K562 (cell line): Measurements from ENCODE around the gene SLC4A2. TPM values are rescaled to one million over a fixed set of nuclear protein-coding genes. Genes with fewer than 3 reads are reported as not detected.

ENCODE experiments used
- ATAC-seq: fragments of 200-7000 bp; cut with Tn5 transposase; 3 replicates; pipeline ENCODE4 v1.9.1; 2020; ENCODE audit warnings: moderate library complexity
- BruUV-seq: library from RNA; stranded (reverse); fragments of 400-500 nt; replicated peaks from 2 replicates; lab custom pipeline; 2021; lab: Mats Ljungman, UMichigan
- CTCF ChIA-PET: fragments of 300-600 bp; formaldehyde crosslinking; extraction: SDS; loops from one replicate; lab custom pipeline; 2021; ENCODE audit warnings: low intra/inter-chr PET ratio; lab: Yijun Ruan, JAX
- POLR2A ChIA-PET: fragments of 300-600, 350-650 bp; sonication (Branson Sonifier 250); formaldehyde crosslinking; extraction: SDS; loops from one replicate; lab custom pipeline; 2021; ENCODE audit warnings: antibody characterized with exemption, inconsistent platforms; lab: Yijun Ruan, JAX
- DNase-seq, 4 experiments: peaks; one replicate each; pipeline versions ENCODE4 v3.0.0 to v3.0.0-alpha.2; 2011 to 2018; ENCODE audit warnings: low spot score in 3 of 4, mixed read lengths in 3 of 4; ENCODE audit errors: extremely low read depth in 1 of 4
- FAIRE-seq: peaks from 2 replicates; lab custom pipeline; 2011; peaks lifted over from hg19 to GRCh38; lab: Jason Lieb, UNC
- H2AFZ ChIP-seq: 2 replicates; pipeline ENCODE4 v1.6.0; 2011; ENCODE audit warnings: low read depth, low read length, control low read depth, inconsistent platforms
- H3K27ac ChIP-seq: fragments of 200-600 bp; 3 replicates; pipeline ENCODE4 v1.8.0; 2011; ENCODE audit warnings: low read depth, mild to moderate bottlenecking, control low read depth, inconsistent platforms, low read length, moderate library complexity, mixed read lengths; ENCODE audit errors: extremely low read depth
- H3K27me3 ChIP-seq, 2 experiments: fragments of 300-600 bp in 1 of 2; 2 replicates in 1 of 2; 3 replicates in 1 of 2; pipeline versions ENCODE4 v1.6.0 to v1.8.0; 2011; ENCODE audit warnings: inconsistent platforms in 2 of 2, low read length in 2 of 2, mild to moderate bottlenecking in 1 of 2, mixed read lengths in 1 of 2, moderate library complexity in 1 of 2; ENCODE audit not compliant: control insufficient read depth in 2 of 2, insufficient read depth in 2 of 2
- H3K36me3 ChIP-seq: fragments of 300-600 bp; 3 replicates; pipeline ENCODE4 v1.8.0; 2011; ENCODE audit warnings: mild to moderate bottlenecking, low read length, inconsistent platforms; ENCODE audit not compliant: control insufficient read depth, insufficient read depth
- H3K4me1 ChIP-seq, 2 experiments: fragments of 200-600 bp in 1 of 2; replicated peaks in 1 of 2; 2 replicates in 1 of 2; 3 replicates in 1 of 2; pipeline versions ENCODE4 v1.5.1 to v1.8.0; 2011; ENCODE audit warnings: inconsistent platforms in 2 of 2, low read length in 2 of 2, mild to moderate bottlenecking in 1 of 2, mixed read lengths in 1 of 2, moderate library complexity in 1 of 2; ENCODE audit not compliant: control insufficient read depth in 2 of 2, insufficient read depth in 2 of 2
- H3K4me2 ChIP-seq: 2 replicates; pipeline ENCODE4 v1.6.1; 2011; ENCODE audit warnings: low read length, control low read depth, inconsistent platforms, mixed read lengths; ENCODE audit not compliant: insufficient read depth
- H3K4me3 ChIP-seq: fragments of 200-600 bp; sonication (generic), shearing (Covaris generic); 2 replicates; pipeline ENCODE4 v1.5.1; 2016; ENCODE audit warnings: control low read depth, inconsistent platforms
- H3K79me2 ChIP-seq: fragments of 200-600 bp; 3 replicates; pipeline ENCODE4 v1.8.0; 2011; ENCODE audit warnings: low read length, inconsistent platforms; ENCODE audit not compliant: control insufficient read depth, insufficient read depth
- H3K9ac ChIP-seq, 2 experiments: 2 replicates each; pipeline versions ENCODE4 v1.6.0 to v1.6.1; 2011; ENCODE audit warnings: low read depth in 2 of 2, low read length in 2 of 2, control low read depth in 1 of 2, inconsistent platforms in 1 of 2, mild to moderate bottlenecking in 1 of 2, mixed read lengths in 1 of 2; ENCODE audit not compliant: insufficient read depth in 1 of 2
- H3K9me1 ChIP-seq: one replicate; pipeline ENCODE4 v1.6.0; 2011; ENCODE audit warnings: inconsistent platforms, mild to moderate bottlenecking, low read length, moderate library complexity; ENCODE audit not compliant: control insufficient read depth, insufficient read depth
- H3K9me3 ChIP-seq: replicated peaks from 2 replicates; pipeline ENCODE4 v1.5.1; 2011; ENCODE audit warnings: low read depth, low read length, inconsistent platforms; ENCODE audit not compliant: control insufficient read depth, insufficient read depth
- H4K20me1 ChIP-seq: replicated peaks from 2 replicates; pipeline ENCODE4 v1.6.1; 2011; ENCODE audit warnings: low read length, inconsistent platforms, mixed read lengths; ENCODE audit not compliant: control insufficient read depth, insufficient read depth
- SIN3A ChIP-seq, 2 experiments: fragments of 150-350 bp in 1 of 2; IDR thresholded peaks; 2 replicates each; pipeline ENCODE4 v1.6.1; 2011 to 2016; ENCODE audit warnings: borderline replicate concordance in 2 of 2, low read depth in 2 of 2, low read length in 2 of 2, mild to moderate bottlenecking in 2 of 2, moderate library complexity in 2 of 2; ENCODE audit not compliant: control insufficient read depth in 1 of 2
- ZNF274 ChIP-seq: IDR thresholded peaks from 2 replicates; pipeline ENCODE4 v1.6.1; 2011; ENCODE audit warnings: low read depth, mild to moderate bottlenecking, low read length, moderate library complexity, borderline replicate concordance
- WGBS: fragments of 100-300 bp; shearing (Covaris generic); methylation state at CpG from one replicate; pipeline ENCODE4 v1.1.6; 2016; ENCODE audit warnings: low coverage, mixed read lengths; ENCODE audit not compliant: insufficient coverage; ENCODE audit errors: missing lambda C conversion rate; 5-methylcytosine and 5-hydroxymethylcytosine counted together
- in situ Hi-C: fragments of 300-500 bp; cut with MboI; formaldehyde crosslinking; loops from 4 replicates; pipeline ENCODE4 v1.15.0; 2018; ENCODE audit warnings: inconsistent platforms, mixed read lengths
- intact Hi-C: fragments of 100-400 bp; cut with micrococcal nuclease; formaldehyde crosslinking; loops from 2 replicates; pipeline ENCODE4 v1.14.2; 2022
- polyA plus RNA-seq, 8 experiments: library from polyadenylated mRNA; depleted of rRNA in 4 of 8; stranded (reverse) in 5 of 8; unstranded in 3 of 8; fragments of >200 nt; fragmentation: Nextera tagmentation in 2 of 8; fragmentation: Illumina TruSeq in 1 of 8; extraction: Ambion mirVana in 2 of 8; extraction: Trizol in 1 of 8; gene quantifications; 2 replicates each; pipeline versions ENCODE4 v1.2.1 to v1.2.3, GENCODE V29; 2011 to 2014; ENCODE audit warnings: inconsistent platforms in 1 of 8, missing spikeins in 1 of 8
- total RNA-seq, 7 experiments: library from RNA; depleted of rRNA in 6 of 7; stranded (reverse); fragments of >200 nt in 6 of 7; fragmentation: Illumina TruSeq in 2 of 7; extraction: Trizol in 2 of 7; gene quantifications; 2 replicates each; pipeline versions ENCODE4 v1.2.1 to v1.2.3, GENCODE V29; 2011 to 2021; ENCODE audit warnings: low replicate concordance in 1 of 7
- TF ChIP-seq, protein P1 (sequence below): sonication (generic); formaldehyde crosslinking; IDR thresholded peaks from 2 replicates; pipeline ENCODE4 v1.9.0; 2022; ENCODE audit warnings: mild to moderate bottlenecking, missing genetic modification reagents

SLC4A2 gene
- total and polyA plus RNA-seq, 9 of the 15 experiments (the other 6 are each of a cell fraction or from before 2014, with no cell fraction given): 11.4 to 375 (median 130) TPM

DNA sequence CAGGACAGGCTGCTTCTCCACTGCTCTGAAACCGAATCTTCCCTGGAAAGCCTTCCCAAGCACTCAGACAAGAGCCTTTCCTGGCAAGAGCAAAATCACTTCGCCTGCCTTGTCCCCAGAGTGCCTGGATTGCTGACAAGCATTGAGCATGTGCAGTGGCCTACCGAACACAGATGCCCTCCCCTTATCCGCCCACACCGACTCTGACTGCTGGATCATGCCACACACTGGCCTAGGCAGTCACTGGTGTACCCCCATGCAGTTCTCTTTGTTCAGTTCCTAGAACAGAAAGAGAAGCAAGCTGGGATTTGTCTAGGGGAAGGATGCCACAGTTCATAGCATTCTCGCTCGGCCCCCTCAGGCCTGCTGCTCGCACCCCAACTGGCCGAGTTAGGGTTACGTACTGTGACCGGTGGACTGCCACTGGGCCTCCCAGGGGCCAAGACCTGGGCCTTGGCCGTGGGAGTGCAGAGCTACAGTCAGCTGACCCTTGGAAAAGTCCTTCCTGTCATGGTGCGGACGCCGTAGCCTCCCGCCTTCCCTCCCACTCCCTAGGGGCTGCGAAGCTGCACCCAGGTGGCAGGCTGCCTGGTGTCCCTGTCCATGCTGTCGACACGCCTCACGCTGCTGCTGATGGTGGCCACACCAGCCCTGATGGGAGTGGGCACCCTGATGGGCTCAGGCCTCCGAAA lies 24.2 kb upstream of the SLC4A2 start:
- BruUV-seq: no TSS peak
- POLR2A ChIA-PET: interaction anchor here (0.6 to 1.3 kb wide), 5 partner anchors 9 to 1140 kb away, joined by 3 to 5 read pairs (median 3); partner anchors contain the start of genes FASTK and TMUB1
- TF ChIP-seq ZNF274 (no peak), SIN3A (IDR thresholded peaks at IDR 0.05; ENCODE audit: borderline replicate concordance in 2 of 2, control insufficient read depth in 1 of 2, low read depth in 2 of 2, low read length in 2 of 2) (no peak)
- TF ChIP-seq, protein P1, sequence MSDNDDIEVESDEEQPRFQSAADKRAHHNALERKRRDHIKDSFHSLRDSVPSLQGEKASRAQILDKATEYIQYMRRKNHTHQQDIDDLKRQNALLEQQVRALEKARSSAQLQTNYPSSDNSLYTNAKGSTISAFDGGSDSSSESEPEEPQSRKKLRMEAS (CRISPR knock-in tag): 0 out of 2 replicates have a peak, but pooled peaks have one; percentile 12
- ATAC-seq (no peak), DNase-seq (no peak), FAIRE-seq (no peak)
- H3K4me1 ChIP-seq: peaks cover 16 to 63% of the 10 kb centered on the region in 2 experiments
- H3K4me3 ChIP-seq: no peak overlapping the region
- CTCF ChIA-PET: no interaction called here
- peaks cover 19% of the 10 kb centered on the region for H3K79me2 ChIP-seq
- 86% methylated on average over 21 of the region's 21 CpGs for WGBS
- in situ Hi-C loops (no loop called here), intact Hi-C loops (no loop called here)
- H3K9me1 ChIP-seq: peaks cover 6% of the 10 kb centered on the region
- H3K27ac ChIP-seq: no peak overlapping the region
- no peak overlapping the region for H3K4me2 ChIP-seq
- H4K20me1 ChIP-seq: peaks cover 7% of the 10 kb centered on the region
- peaks cover 70% of the 10 kb centered on the region; the same call in 2 of the 3 replicates for H3K36me3 ChIP-seq
- peak overlapping the region in 1 of 2 experiments; percentile 11; a peak in 2 of 4 replicates for H3K9ac ChIP-seq
- H2AFZ ChIP-seq: no peak overlapping the region
- no peaks in the 10 kb centered on the region for H3K9me3 ChIP-seq
- H3K27me3 ChIP-seq: no peaks in the 10 kb centered on the region
